ENCODE data around the gene RAB17. TPM values are rescaled to one million over a fixed set of nuclear protein-coding genes. Genes with fewer than 3 reads are reported as not detected.

Gene RAB17
- total and polyA plus RNA-seq, 2 of the 8 experiments (the other 6 are each of a cell fraction or from before 2014, with no cell fraction given) = 42.6 to 83.4 TPM

- TF ChIP-seq POLR2AphosphoS5 (IDR thresholded peaks at IDR 0.05; ENCODE audit: low read depth, low read length) = no peak
- no peak for TF ChIP-seq SUZ12 (IDR thresholded peaks at IDR 0.05; ENCODE audit: low read length)
- no peak for TF ChIP-seq NANOG (IDR thresholded peaks at IDR 0.05; ENCODE audit: insufficient read depth, low read depth, low read length, poor library complexity, severe bottlenecking)
- no peak for TF ChIP-seq ATF2 (IDR thresholded peaks at IDR 0.05; ENCODE audit: low read length)
- TF ChIP-seq CHD2 (IDR thresholded peaks at IDR 0.05; ENCODE audit: low read length) = no peak
Measured at GRCh38 chr2:237539681-237540080, 50.9 kb downstream of the RAB17 start (continued).

Measured in H1 (cell line).